NCI-H1417 treated with DMSO at 0.1 percent for 48 hours (cell line): ENCODE results near the gene SLC35E3.

Source experiments
- DNase-seq: peaks from one replicate; lab custom pipeline; 2025; lab: John Stamatoyannopoulos, UW

Gene SLC35E3

DNA sequence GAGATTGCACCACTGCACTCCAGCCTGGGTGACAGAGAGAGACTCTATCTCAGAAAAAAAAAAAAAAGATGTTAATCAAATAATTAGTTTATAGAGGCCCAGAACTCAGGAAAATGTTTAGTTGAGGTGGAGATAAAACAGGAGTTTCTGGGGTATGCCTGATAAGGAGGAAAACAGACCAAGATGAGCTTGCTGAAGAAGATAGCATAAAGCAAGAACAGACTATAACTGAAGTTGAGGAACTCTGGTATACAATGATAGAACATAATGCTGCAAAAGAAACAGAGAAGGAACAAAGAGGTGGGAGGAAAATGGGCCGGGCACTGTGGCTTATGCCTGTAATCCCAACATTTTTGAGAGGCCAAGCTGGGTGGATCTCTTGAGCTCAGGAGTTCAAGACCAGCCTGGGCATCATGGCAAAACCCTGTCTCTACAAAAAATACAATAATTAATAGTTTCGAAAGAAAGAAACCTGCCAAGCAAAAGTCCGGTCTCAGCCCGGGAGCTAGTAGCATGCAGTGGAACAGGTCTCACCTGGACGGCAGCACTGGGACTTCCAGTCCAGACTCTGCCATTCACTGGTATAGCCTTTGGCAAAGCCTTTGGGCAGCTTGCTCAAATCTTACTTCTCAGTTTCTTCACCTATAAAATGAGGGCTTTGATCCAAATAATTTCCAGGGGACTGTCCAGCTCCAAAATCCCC, 25.4 kb downstream of the SLC35E3 start:
- no peak for DNase-seq

GRCh38 chr12:68772714-68773113, 26.7 kb downstream of the SLC35E3 start:
- no peak for DNase-seq

DNA sequence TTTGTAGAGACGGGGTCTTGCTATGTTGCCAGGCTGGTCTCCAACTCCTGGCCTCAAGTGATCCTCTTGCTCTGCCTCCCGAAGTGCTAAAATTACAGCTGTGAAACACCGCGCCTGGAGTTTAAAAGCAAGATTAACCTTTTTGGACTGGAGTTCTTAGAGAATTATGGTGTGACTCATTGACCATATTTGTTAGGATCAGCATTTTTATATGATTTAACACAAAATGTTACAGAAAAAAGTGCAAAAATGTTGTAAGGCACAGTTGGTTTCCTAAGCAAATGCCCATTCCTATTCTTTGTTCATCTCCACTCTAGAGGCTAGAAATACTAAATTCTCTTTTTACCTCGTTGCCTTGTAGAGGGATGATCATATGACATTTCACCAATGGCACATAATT, 27.6 kb downstream of the SLC35E3 start:
- DNase-seq, result no peak

DNA sequence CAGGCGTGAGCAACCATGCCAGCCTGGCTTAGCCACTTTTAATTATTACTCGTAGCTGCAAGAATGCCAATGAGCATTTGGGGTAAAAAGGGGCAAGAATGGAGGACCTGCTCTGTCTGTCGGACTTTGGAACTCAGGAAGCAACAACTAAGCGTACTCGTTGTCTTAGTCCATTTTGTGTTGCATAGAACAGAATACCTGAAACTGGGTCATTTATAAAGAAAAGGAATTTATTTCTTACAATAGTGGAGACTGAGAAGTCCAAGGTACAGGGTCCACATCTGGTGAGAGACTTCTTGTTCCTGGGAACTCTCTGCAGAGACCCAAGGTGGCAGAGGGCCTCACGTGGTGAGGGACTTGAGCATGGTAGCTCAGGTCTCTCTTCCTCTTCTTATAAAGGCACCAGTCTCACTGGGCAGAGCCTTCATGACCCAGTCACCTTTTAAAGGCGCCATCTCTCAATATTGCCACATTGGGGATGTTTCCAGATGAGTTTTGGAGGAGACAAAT, 29.2 kb downstream of the SLC35E3 start:
- DNase-seq, result no peak

- DNase-seq, result no peak
Measured at GRCh38 chr12:68776976-68777610, 31.1 kb downstream of the SLC35E3 start.

- no peak for DNase-seq
Measured at GRCh38 chr12:68779280-68779679, 33.3 kb downstream of the SLC35E3 start.

DNA sequence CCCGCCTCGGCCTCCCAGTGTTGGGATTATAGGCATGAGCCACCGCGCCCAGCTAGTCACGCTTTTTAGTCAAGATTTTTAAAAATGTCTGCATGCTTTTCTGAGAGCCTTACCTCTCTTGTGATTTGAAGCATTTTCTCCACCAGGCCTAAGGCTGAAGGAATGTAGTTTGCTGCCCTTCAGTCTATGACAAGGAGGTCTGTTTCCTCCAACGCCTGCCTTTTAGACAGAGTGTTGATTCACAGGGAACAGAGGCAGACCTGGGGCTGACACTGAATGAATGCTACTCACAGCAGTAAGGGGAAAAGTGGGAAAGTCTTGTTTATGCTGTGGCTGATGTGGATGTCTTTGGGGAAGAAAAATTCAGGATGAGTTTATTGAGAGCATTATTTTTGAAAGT, 34.8 kb downstream of the SLC35E3 start:
- no peak for DNase-seq

- no peak for DNase-seq
Measured at GRCh38 chr12:68781728-68782127, 35.8 kb downstream of the SLC35E3 start.

DNA sequence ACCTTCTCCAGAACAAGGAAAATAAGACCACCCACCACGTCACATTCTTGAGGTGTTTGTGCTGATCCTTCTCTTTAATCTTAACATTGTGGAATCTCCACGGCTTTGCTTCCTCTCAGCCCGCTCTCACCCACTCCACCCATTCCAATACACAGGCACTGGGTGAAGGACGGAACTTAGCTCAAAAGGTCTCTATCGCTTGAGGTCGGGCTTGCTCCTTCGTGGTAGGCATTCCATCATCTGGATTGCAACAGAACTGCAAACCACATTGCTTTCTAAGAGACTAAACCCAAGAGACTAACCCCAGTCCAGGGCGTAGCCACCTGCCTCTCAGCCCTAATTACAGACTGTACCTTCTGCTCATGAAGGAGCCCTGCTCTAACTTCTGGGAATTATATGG, 38.0 kb downstream of the SLC35E3 start:
- DNase-seq, result no peak

GRCh38 chr12:68785358-68785757, 39.4 kb downstream of the SLC35E3 start:
- no peak for DNase-seq

DNA sequence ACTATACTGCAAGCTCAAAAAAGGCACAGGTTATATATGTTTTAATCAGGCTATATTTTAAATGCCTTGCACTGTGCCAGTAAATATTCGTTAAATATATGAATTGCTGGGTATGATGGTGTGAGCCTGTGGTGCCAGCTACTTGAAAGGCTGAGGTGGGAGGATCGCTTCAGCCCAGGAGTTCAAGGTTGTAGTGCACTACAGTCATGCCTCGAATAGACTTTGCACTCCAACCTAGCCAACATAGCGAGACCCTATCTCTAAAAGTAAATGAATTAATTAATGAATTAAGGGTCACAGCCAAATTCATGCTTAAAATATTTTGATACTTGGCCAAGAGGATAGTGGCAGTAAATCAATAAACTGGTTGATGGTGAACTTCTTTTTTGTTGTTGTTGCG, 39.8 kb downstream of the SLC35E3 start:
- DNase-seq, result no peak

DNA sequence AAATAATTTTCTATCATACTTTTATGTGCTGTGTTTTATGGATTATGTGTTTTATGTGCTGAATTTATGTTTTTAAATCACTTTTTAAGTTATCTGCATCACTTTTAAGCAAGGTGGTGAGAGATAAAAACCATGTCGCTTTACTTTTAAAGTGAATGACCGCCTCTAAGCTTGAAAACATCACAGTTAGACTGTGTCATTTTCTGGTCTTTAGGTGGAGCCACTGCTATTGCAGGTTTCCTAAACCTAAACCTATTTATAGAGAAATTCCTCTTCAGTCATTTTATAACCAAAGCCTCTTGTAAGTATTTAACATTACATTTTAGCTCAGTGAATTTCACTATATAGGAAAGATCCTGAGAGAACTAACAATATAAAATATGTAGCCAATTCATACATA, 41.0 kb downstream of the SLC35E3 start:
- DNase-seq, result no peak

GRCh38 chr12:68788554-68789143, 42.7 kb downstream of the SLC35E3 start:
- DNase-seq, result no peak

- no peak for DNase-seq
Measured at GRCh38 chr12:68789144-68789878, 43.3 kb downstream of the SLC35E3 start.

DNA sequence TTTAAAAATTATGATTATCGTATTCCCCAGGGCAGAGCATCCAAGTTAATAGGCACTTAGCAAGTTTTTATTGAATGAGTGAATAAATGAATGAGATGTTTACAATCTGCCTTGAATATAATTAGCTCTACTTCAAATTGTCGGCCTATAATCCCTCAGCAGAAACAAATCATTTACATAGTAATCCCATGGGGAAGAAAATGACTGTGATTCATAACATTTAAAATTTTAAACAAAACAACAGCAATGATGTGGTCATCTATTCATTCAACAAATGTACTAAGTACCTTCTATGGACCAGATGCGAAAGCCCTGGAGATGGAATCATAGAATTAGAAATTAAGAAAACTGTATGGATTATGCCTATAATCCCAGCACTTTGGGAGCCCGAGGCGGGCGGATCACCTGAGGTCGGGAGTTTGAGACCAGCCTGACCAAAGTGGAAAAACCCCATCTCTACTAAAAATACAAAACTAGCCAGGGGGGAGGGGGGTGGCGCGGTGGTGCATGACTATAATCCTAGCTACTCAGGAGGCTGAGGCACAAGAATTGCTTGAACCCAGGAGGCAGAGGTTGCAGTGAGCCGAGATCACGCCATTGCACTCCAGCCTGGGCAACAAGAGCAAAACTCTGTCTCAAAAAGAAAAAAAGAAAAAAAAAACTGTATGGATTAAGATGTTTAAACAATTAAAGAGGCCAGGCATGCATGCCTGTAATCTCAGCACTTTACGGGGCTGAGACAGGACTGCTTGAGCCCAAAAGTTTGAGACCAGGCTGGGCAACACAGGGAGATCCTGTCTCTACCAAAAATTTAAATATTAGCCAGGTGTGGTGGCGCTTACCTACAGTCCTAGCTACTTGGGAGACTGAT, 44.3 kb downstream of the SLC35E3 start:
- DNase-seq, result no peak

GRCh38 chr12:68790952-68791234, 44.9 kb downstream of the SLC35E3 start:
- DNase-seq, result no peak

GRCh38 chr12:68791897-68792481, 46.0 kb downstream of the SLC35E3 start:
- no peak for DNase-seq

GRCh38 chr12:68792952-68793351, 47.0 kb downstream of the SLC35E3 start:
- no peak for DNase-seq

DNA sequence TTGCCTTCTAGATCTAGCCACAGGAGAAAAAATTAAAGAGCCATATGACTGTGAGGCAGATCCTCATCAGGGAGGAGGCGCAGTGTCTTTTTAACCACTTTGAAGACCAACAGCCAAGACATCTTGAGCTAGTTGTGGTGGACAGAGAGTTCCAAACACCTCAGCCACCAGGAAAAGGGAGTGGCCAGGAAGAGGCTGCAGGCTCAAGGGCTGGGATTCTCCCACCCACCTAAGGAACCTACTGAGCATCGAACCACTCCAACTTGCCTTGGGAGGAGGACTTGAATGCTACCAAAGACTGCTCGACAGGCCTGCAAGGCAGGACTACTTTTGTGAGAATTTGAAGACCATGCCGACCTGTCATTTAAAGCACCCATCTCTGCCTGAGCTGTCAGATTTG, 47.5 kb downstream of the SLC35E3 start:
- no peak for DNase-seq

DNA sequence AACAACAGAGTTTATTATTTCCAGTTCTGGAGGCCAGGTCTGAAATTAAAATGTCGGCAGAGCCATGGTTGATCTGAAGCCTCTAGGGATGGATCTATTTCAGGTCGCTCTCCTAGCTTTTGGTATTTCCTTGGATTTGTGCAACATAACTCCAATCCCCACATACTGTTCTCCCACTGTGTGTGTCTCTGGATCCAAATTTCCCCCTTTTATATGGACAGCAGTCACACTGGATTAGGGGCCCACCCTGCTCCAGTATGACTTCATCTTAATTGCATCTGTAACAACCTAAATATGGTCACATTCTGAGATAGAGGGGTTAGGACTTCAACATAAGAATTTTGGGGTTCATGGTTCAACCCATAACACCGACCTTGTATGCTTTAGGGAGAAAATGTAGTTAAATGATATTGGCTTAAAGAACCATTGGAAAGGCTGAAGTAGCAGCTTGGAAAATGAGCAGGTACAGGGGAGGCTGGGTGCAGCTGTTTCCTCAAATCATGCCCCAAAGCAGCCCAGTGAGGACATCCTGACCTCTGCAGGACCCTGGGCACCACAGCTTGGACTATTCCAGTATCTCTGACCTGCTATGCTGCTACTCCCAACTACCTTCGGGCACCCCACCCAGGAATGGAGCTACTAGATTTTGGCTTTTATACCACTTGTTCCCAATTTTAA, 48.1 kb downstream of the SLC35E3 start:
- no peak for DNase-seq

GRCh38 chr12:68794653-68795251, 48.8 kb downstream of the SLC35E3 start:
- no peak for DNase-seq
